NT2/D1 (cell line): ENCODE data around the gene CUEDC2.

Experiments used
- YY1 ChIP-seq: IDR thresholded peaks from 2 replicates; pipeline ENCODE4 v1.6.1; 2011; ENCODE audit not compliant: insufficient read length, insufficient read depth
- ZNF274 ChIP-seq: IDR thresholded peaks from 2 replicates; pipeline ENCODE4 v1.6.1; 2011; ENCODE audit warnings: mild to moderate bottlenecking, low read depth, low read length

- no peak for TF ChIP-seq YY1
- TF ChIP-seq ZNF274, result no peak
Measured at GRCh38 chr10:102401735-102402511, 30.5 kb downstream of the CUEDC2 start.
